CD4-positive, alpha-beta memory T cell (primary cell): ENCODE results near the gene NT5C1A. TPM values are rescaled to one million over a fixed set of nuclear protein-coding genes. Genes with fewer than 3 reads are reported as not detected.

Experiments
- CTCF ChIA-PET: fragments of 350-600 bp; sonication (Branson Sonifier 250); formaldehyde crosslinking; loops from one replicate; lab custom pipeline; 2021; ENCODE audit warnings: inconsistent platforms; ENCODE audit not compliant: partially characterized antibody; lab: Charles Lee
- POLR2A ChIA-PET: fragments of 350-600 bp; sonication (Branson Sonifier 250); formaldehyde crosslinking; loops from one replicate; lab custom pipeline; 2021; ENCODE audit not compliant: partially characterized antibody; lab: Charles Lee
- DNase-seq, 5 donors: peaks; one replicate each; pipeline versions ENCODE4 v3.0.0 to v3.0.0-alpha.2; 2020 to 2022; ENCODE audit warnings: mixed read lengths in 1 of 5
- H3K27ac ChIP-seq: one replicate; pipeline ENCODE4 v1.7.0; 2013; ENCODE audit warnings: low read depth, low read length
- H3K27me3 ChIP-seq: 2 replicates; pipeline ENCODE4 v1.7.0; 2013; ENCODE audit warnings: mild to moderate bottlenecking, low read length, moderate library complexity; ENCODE audit not compliant: insufficient read depth
- H3K36me3 ChIP-seq: 2 replicates; pipeline ENCODE4 v1.7.0; 2013; ENCODE audit warnings: mild to moderate bottlenecking, low read length, moderate library complexity; ENCODE audit not compliant: insufficient read depth
- H3K4me1 ChIP-seq: 2 replicates; pipeline ENCODE4 v1.7.0; 2013; ENCODE audit warnings: mild to moderate bottlenecking, low read length, moderate library complexity; ENCODE audit not compliant: insufficient read depth
- H3K4me3 ChIP-seq, 2 donors: one replicate each; pipeline ENCODE4 v1.7.0; 2013; ENCODE audit warnings: low read length in 2 of 2, mild to moderate bottlenecking in 1 of 2
- H3K9me3 ChIP-seq, 2 donors: one replicate each; pipeline ENCODE4 v1.7.0; 2013; ENCODE audit warnings: low read length in 2 of 2, control low read depth in 1 of 2; ENCODE audit not compliant: control insufficient read depth in 1 of 2
- H3K27ac Mint-ChIP-seq, 7 donors: one replicate each; pipeline ENCODE4 v1.8.0; 2020 to 2021; ENCODE audit warnings: mixed read lengths in 7 of 7, mild to moderate bottlenecking in 6 of 7, inconsistent platforms in 3 of 7, moderate library complexity in 3 of 7
- H3K27me3 Mint-ChIP-seq, 2 donors: one replicate each; pipeline ENCODE4 v1.8.0; 2020 to 2021; ENCODE audit warnings: mixed read lengths in 2 of 2
- H3K36me3 Mint-ChIP-seq, 2 donors: one replicate each; pipeline ENCODE4 v1.8.0; 2020 to 2021; ENCODE audit warnings: mixed read lengths in 2 of 2, inconsistent platforms in 1 of 2, mild to moderate bottlenecking in 1 of 2
- H3K4me1 Mint-ChIP-seq, 4 donors: one replicate each; pipeline ENCODE4 v1.8.0; 2020 to 2021; ENCODE audit warnings: mixed read lengths in 4 of 4, mild to moderate bottlenecking in 1 of 4
- H3K4me3 Mint-ChIP-seq, 8 donors: one replicate each; pipeline ENCODE4 v1.8.0; 2020 to 2021; ENCODE audit warnings: mixed read lengths in 8 of 8, mild to moderate bottlenecking in 7 of 8, moderate library complexity in 6 of 8, inconsistent platforms in 3 of 8
- H3K9me3 Mint-ChIP-seq, 8 donors: one replicate each; pipeline ENCODE4 v1.8.0; 2020 to 2021; ENCODE audit warnings: mixed read lengths in 8 of 8, mild to moderate bottlenecking in 5 of 8, inconsistent platforms in 3 of 8, moderate library complexity in 1 of 8
- intact Hi-C: fragments of 100-400 bp; cut with micrococcal nuclease; formaldehyde crosslinking; loops from one replicate; pipeline ENCODE4 v1.15.1; 2023
- polyA plus RNA-seq, 2 donors: library from polyadenylated mRNA; unstranded; fragments of 300-500 nt; fragmentation: Illumina TruSeq; gene quantifications; one replicate each; pipeline ENCODE4 v1.2.3, GENCODE V29; 2021
- total RNA-seq, 2 experiments: library from RNA; stranded (reverse); gene quantifications; one replicate each; pipeline ENCODE4 v1.2.3, GENCODE V29; 2021

Gene NT5C1A
- total and polyA plus RNA-seq, 4 experiments from 2014 or later = 0.29 to 0.42 TPM; not detected in 2

DNA sequence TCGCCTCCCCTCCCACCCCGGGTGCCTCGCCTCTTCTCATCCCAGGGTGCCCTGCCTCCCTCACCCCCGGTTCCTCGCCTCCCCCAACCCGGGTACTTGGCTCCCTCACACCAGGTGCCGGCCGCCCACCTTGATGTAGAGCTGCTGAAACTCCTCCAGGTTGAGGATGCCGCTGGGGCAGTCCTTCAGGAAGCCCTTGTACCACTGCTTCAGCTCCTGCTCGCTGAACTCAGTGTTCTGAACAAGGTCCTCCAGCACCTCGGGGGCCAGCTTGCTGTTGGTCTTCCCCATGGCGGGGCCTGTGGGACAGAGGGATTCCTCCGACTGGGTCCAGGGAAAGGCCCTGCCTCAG, 12.4 kb upstream of the NT5C1A start:
- peaks cover 15 to 17% of the 10 kb centered on the region in 2 donors for H3K36me3 Mint-ChIP-seq
- peak overlapping the region in 5 of 7 donors; percentile 37 to 79 (median 68) for H3K27ac Mint-ChIP-seq
- Histone ChIP-seq H3K27ac (no peak overlapping the region), H3K36me3 (no peaks in the 10 kb centered on the region), H3K4me3 (no peak overlapping the region), H3K4me1 (peaks cover 52% of the 10 kb centered on the region), H3K27me3 (no peaks in the 10 kb centered on the region), H3K9me3 (no peaks in the 10 kb centered on the region)
- peaks cover 0 to 2% of the 10 kb centered on the region in 2 donors for H3K27me3 Mint-ChIP-seq
- intact Hi-C loops = no loop called here
- DNase-seq = no peak
- peaks cover 20 to 48% (median 40%) of the 10 kb centered on the region in 4 donors for H3K4me1 Mint-ChIP-seq
- POLR2A ChIA-PET = interaction anchor here (0.7 to 2.0 kb wide), 4 partner anchors 8 to 558 kb away, joined by 3 to 21 read pairs (median 6); partner anchors contain the start of genes HPCAL4, NT5C1A and PPIE
- H3K9me3 Mint-ChIP-seq = no peaks in the 10 kb centered on the region
- peak overlapping the region in 6 of 8 donors; percentile 20 to 77 (median 58) for H3K4me3 Mint-ChIP-seq
- CTCF ChIA-PET = interaction anchor here (1.1 to 2.4 kb wide), 2 partner anchors 9 to 26 kb away, joined by 3 to 13 read pairs; no protein-coding TSS in a partner anchor

DNA sequence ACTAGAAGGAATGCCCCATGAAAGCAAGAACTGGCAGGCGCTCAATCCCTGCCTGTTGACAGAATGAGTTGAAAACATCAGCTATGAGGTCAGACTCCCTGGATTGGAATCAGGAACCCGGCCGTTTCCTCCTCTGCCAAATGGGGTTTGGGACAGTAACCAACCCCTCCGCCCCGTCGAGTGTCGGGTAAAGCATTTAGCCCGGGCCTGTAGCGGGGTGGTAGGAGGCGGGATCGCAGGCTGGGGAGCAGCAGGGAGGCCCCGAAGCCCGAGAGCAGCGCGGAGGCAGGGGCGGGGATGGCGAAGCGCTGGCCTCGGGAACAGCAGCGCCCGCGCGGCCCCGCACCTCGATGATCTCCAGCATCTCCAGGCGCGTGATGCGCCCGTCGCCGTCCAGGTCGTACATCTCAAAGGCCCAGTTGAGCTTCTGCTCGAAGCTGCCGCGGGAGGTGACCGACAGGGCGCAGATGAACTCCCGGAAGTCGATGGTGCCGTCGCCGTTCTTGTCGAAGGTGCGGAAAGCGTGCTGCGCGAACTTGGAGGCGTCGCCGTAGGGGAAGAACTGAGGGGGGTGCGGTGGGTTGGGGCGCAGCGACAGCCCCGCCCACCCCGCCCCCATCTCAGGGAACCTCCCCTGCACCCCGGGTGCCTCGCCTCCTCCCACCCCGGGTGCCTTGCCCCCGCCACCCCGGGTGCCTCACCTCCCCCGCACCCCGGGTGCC, 11.8 kb upstream of the NT5C1A start:
- Mint-ChIP-seq H3K27me3 (peaks cover 0 to 2% of the 10 kb centered on the region in 2 donors), H3K4me1 (peaks cover 18 to 44% (median 38%) of the 10 kb centered on the region in 4 donors), H3K4me3 (peak overlapping the region in 7 of 8 donors; percentile 26 to 77 (median 59)), H3K27ac (peak overlapping the region in 6 of 7 donors; percentile 11 to 92 (median 70)), H3K36me3 (peaks cover 15 to 21% of the 10 kb centered on the region in 2 donors), H3K9me3 (no peaks in the 10 kb centered on the region)
- no peaks in the 10 kb centered on the region for H3K36me3 ChIP-seq
- H3K27me3 ChIP-seq = no peaks in the 10 kb centered on the region
- no peaks in the 10 kb centered on the region for H3K9me3 ChIP-seq
- intact Hi-C loops = loop anchor here (1.0 kb wide), 1 partner anchor 8 kb away; the partner anchor contains the start of gene HPCAL4
- no peak overlapping the region for H3K27ac ChIP-seq
- H3K4me3 ChIP-seq = peak overlapping the region in 1 of 2 donors; percentile 24
- peak; percentile 46 to 73 (median 59) for DNase-seq
- peaks cover 46% of the 10 kb centered on the region for H3K4me1 ChIP-seq
- ChIA-PET POLR2A (interaction anchor here (0.7 to 2.0 kb wide), 4 partner anchors 9 to 558 kb away, joined by 3 to 21 read pairs (median 6); partner anchors contain the start of genes HPCAL4, NT5C1A and PPIE), CTCF (interaction anchor here (1.0 to 2.4 kb wide), 3 partner anchors 9 to 26 kb away, joined by 3 to 13 read pairs (median 3); no protein-coding TSS in a partner anchor)

DNA sequence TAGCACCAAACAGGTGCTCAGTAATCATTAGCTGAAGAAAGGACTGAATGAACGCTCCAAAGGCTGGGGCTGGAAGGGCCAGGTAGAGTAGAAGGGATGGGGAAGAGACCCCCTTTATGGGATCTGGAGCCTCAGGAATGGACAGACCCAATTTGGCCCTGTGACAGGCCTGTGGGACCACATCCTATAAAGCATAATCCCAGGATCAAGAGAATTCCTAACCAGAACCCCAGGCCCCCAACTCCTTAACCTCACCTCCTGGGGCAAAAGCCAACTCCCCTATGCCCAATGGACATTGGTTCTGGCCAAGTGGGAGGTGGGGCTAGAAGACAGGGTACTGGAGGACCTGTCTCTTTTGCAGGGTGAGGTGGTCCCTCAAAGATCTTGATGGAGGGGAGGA, 10.1 kb upstream of the NT5C1A start:
- peaks cover 0 to 2% of the 10 kb centered on the region in 2 donors for H3K27me3 Mint-ChIP-seq
- peaks cover 15 to 38% (median 31%) of the 10 kb centered on the region in 4 donors for H3K4me1 Mint-ChIP-seq

DNA sequence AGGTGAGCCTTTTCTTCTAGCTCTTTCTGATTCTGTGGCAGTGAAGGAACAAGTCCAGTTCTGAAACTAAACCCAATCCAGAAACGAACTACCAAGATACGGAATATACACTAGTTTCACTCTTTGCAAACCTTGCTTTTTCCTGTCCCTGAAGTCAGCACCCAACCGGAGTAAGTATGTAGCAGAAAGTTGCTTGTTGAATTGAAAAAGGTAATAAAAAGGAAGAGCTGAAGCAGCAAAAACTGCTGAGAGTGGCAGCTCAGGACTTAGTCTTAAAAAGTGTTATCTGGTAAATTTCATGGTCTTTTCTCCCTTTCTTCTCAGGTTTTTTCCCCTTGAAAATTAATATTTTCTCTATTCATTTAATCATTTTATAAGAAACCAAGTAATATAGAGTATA, 9.4 kb upstream of the NT5C1A start:
- Mint-ChIP-seq H3K4me1 (peaks cover 15 to 34% (median 31%) of the 10 kb centered on the region in 4 donors), H3K36me3 (peaks cover 15 to 19% of the 10 kb centered on the region in 2 donors), H3K4me3 (peak overlapping the region; percentile 33 to 88 (median 73)), H3K9me3 (no peaks in the 10 kb centered on the region), H3K27me3 (peaks cover 0 to 2% of the 10 kb centered on the region in 2 donors), H3K27ac (peak overlapping the region; percentile 36 to 96 (median 81))
- ChIA-PET POLR2A (interaction anchor here (1.3 to 6.3 kb wide), 3 partner anchors 10 to 23 kb away, joined by 4 to 60 read pairs (median 14); partner anchors contain the start of genes HPCAL4 and NT5C1A), CTCF (interaction anchor here (0.9 to 3.5 kb wide), 7 partner anchors 8 to 39 kb away, joined by 3 to 34 read pairs (median 5); partner anchors contain the start of gene HPCAL4)
- DNase-seq = no peak
- no peaks in the 10 kb centered on the region for H3K9me3 ChIP-seq
- H3K36me3 ChIP-seq = no peaks in the 10 kb centered on the region
- intact Hi-C loops = no loop called here
- peak overlapping the region in 1 of 2 donors; percentile 37 for H3K4me3 ChIP-seq
- H3K4me1 ChIP-seq = peaks cover 38% of the 10 kb centered on the region
- H3K27ac ChIP-seq = no peak overlapping the region
- no peaks in the 10 kb centered on the region for H3K27me3 ChIP-seq

More for the DNA sequence above, 10.1 kb upstream of the NT5C1A start:
- H3K4me3 ChIP-seq = no peak overlapping the region
- H3K27me3 ChIP-seq = no peaks in the 10 kb centered on the region
- no peaks in the 10 kb centered on the region for H3K36me3 ChIP-seq
- ChIA-PET POLR2A (interaction anchor here (2.4 to 6.3 kb wide), 2 partner anchors 9 to 10 kb away, joined by 14 to 60 read pairs; partner anchors contain the start of genes HPCAL4 and NT5C1A), CTCF (interaction anchor here (0.9 to 3.5 kb wide), 4 partner anchors 8 to 38 kb away, joined by 3 to 34 read pairs (median 10); partner anchors contain the start of gene HPCAL4)
- no peak overlapping the region for H3K27ac ChIP-seq
- intact Hi-C loops = no loop called here
- H3K4me1 ChIP-seq = peaks cover 38% of the 10 kb centered on the region
- Mint-ChIP-seq H3K9me3 (no peaks in the 10 kb centered on the region), H3K27ac (peak overlapping the region in 4 of 7 donors; percentile 53 to 76 (median 60)), H3K4me3 (peak overlapping the region in 2 of 8 donors; percentile 26 to 49), H3K36me3 (peaks cover 15 to 21% of the 10 kb centered on the region in 2 donors)
- DNase-seq = no peak
- H3K9me3 ChIP-seq = no peaks in the 10 kb centered on the region

DNA sequence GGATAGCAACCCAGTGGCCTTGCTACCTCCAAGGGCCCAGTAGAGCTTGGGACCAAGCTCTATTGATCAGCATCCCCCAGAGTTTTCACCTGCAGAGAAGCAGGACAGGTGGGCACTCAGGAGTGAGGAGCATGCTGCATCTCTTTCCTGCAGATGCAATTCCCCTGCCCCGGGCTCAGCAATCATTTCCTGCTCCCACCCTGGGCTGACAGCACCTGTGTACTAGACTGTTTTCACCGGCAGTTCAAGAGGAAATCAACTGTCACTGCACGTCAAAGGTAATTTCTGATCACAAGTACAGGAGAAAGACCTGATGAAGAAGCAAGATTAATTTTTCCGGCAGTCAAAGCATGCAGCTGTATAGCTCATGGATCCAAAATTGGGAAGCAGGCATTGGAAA, 8.8 kb upstream of the NT5C1A start:
- H3K4me1 Mint-ChIP-seq = peaks cover 14 to 32% (median 29%) of the 10 kb centered on the region in 4 donors
- Histone ChIP-seq H3K27me3 (no peaks in the 10 kb centered on the region), H3K4me3 (peak overlapping the region in 1 of 2 donors; percentile 37), H3K27ac (peak overlapping the region; percentile 8), H3K4me1 (peaks cover 38% of the 10 kb centered on the region), H3K9me3 (no peaks in the 10 kb centered on the region), H3K36me3 (no peaks in the 10 kb centered on the region)
- H3K27me3 Mint-ChIP-seq = peaks cover 0 to 2% of the 10 kb centered on the region in 2 donors
- intact Hi-C loops = no loop called here
- H3K36me3 Mint-ChIP-seq = peaks cover 15 to 17% of the 10 kb centered on the region in 2 donors
- H3K4me3 Mint-ChIP-seq = peak overlapping the region; percentile 60 to 88 (median 78)
- POLR2A ChIA-PET = interaction anchor here (1.3 to 6.3 kb wide), 3 partner anchors 9 to 23 kb away, joined by 4 to 60 read pairs (median 14); partner anchors contain the start of genes HPCAL4 and NT5C1A
- H3K27ac Mint-ChIP-seq = peak overlapping the region; percentile 36 to 96 (median 89)
- no peak for DNase-seq
- CTCF ChIA-PET = interaction anchor here (0.9 to 3.5 kb wide), 7 partner anchors 9 to 33 kb away, joined by 3 to 34 read pairs (median 5); partner anchors contain the start of genes HPCAL4 and NT5C1A
- H3K9me3 Mint-ChIP-seq = no peaks in the 10 kb centered on the region

DNA sequence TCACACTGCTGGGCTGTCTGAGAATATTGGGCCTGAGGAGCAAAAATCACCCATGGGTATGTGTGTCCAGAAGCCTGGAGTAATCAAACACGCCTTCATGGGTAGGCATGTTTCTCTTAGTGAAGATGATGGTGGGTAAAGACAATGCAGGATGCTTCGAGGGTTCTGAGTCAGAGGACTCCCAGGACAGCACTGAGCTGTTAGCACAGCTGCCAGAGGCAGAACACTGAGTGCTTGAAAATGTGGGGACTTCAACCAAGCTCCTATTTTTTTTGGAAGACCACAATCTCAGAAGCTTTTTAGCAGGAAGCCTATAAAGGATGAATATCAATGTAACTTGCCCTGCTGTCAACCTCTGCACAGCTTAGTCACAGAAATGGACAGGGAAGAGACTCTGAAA, 7.9 kb upstream of the NT5C1A start:
- no peak overlapping the region for H3K4me3 ChIP-seq
- H3K27me3 Mint-ChIP-seq = peaks cover 0 to 2% of the 10 kb centered on the region in 2 donors
- peaks cover 15% of the 10 kb centered on the region in 2 donors for H3K36me3 Mint-ChIP-seq
- H3K36me3 ChIP-seq = no peaks in the 10 kb centered on the region
- ChIA-PET CTCF (interaction anchor here (1.6 to 3.5 kb wide), 3 partner anchors 8 to 22 kb away, joined by 3 to 34 read pairs (median 9); partner anchors contain the start of gene NT5C1A), POLR2A (interaction anchor here (2.4 to 6.3 kb wide), 2 partner anchors 8 to 11 kb away, joined by 14 to 60 read pairs; partner anchors contain the start of genes HPCAL4 and NT5C1A)
- peaks cover 14 to 29% (median 27%) of the 10 kb centered on the region in 4 donors for H3K4me1 Mint-ChIP-seq
- intact Hi-C loops = no loop called here
- H3K27me3 ChIP-seq = no peaks in the 10 kb centered on the region
- no peaks in the 10 kb centered on the region for H3K9me3 Mint-ChIP-seq
- H3K27ac Mint-ChIP-seq = peak overlapping the region in 3 of 7 donors; percentile 25 to 54 (median 27)
- peaks cover 37% of the 10 kb centered on the region for H3K4me1 ChIP-seq
- peak overlapping the region in 1 of 8 donors; percentile 20 for H3K4me3 Mint-ChIP-seq
- no peak overlapping the region for H3K27ac ChIP-seq
- DNase-seq = no peak
- H3K9me3 ChIP-seq = no peaks in the 10 kb centered on the region
